HG02571 (cell line): ENCODE data around the gene SLC1A2.
A peak's percentile ranks its signal among the peaks of the same experiment; 100 is the strongest.

Source experiments
- ATAC-seq: cut with Tn5 transposase; IDR thresholded peaks from one replicate; pipeline ENCODE4 v1.9.1; 2021; ENCODE audit warnings: mild to moderate bottlenecking, moderate library complexity; ENCODE audit not compliant: unreplicated experiment

Gene SLC1A2

GRCh38 chr11:35277827-35278226, 141.5 kb downstream of the SLC1A2 start:
- no peak for ATAC-seq

GRCh38 chr11:35276396-35277145, 142.8 kb downstream of the SLC1A2 start:
- no peak for ATAC-seq

- ATAC-seq = no peak
These were observed 143.6 kb downstream of the SLC1A2 start for GRCh38 chr11:35275786-35276170.

GRCh38 chr11:35274909-35275785, 144.2 kb downstream of the SLC1A2 start:
- no peak for ATAC-seq

- ATAC-seq = peak; percentile 91
These were observed 146.9 kb downstream of the SLC1A2 start for GRCh38 chr11:35272391-35272902.

GRCh38 chr11:35271031-35271430, 148.3 kb downstream of the SLC1A2 start:
- no peak for ATAC-seq

GRCh38 chr11:35270342-35270741, 149.0 kb downstream of the SLC1A2 start:
- no peak for ATAC-seq

- ATAC-seq = no peak
These were observed 151.9 kb downstream of the SLC1A2 start for GRCh38 chr11:35267504-35267903.

GRCh38 chr11:35265755-35266454, 153.5 kb downstream of the SLC1A2 start:
- no peak for ATAC-seq

GRCh38 chr11:35262735-35263134, 156.6 kb downstream of the SLC1A2 start:
- ATAC-seq = no peak

- no peak for ATAC-seq
These were observed 157.3 kb downstream of the SLC1A2 start for GRCh38 chr11:35262056-35262455.

- no peak for ATAC-seq
These were observed 158.2 kb downstream of the SLC1A2 start for GRCh38 chr11:35261197-35261596.

- ATAC-seq = no peak
These were observed 158.9 kb downstream of the SLC1A2 start for GRCh38 chr11:35260342-35260985.

GRCh38 chr11:35259529-35259928, 159.8 kb downstream of the SLC1A2 start:
- no peak for ATAC-seq

GRCh38 chr11:35257281-35257680, 162.1 kb downstream of the SLC1A2 start:
- peak; percentile 96 for ATAC-seq

GRCh38 chr11:35256296-35256695, 163.1 kb downstream of the SLC1A2 start:
- ATAC-seq = no peak

- ATAC-seq = no peak
These were observed 163.8 kb downstream of the SLC1A2 start for GRCh38 chr11:35255514-35255913.

GRCh38 chr11:35253237-35253636, 166.1 kb downstream of the SLC1A2 start:
- ATAC-seq = no peak

- ATAC-seq = no peak
These were observed 168.7 kb downstream of the SLC1A2 start for GRCh38 chr11:35250621-35251020.

- ATAC-seq = no peak
These were observed 169.2 kb downstream of the SLC1A2 start for GRCh38 chr11:35250192-35250591.
